Tibial nerve (tissue), 3 donors: ENCODE data around the gene EAF1.
"Not testable (repeated sequence)": the region's sequence is repeated elsewhere in the genome, so short reads cannot be mapped to it uniquely, and the experiment has no call there.

Source experiments
- POLR2A ChIP-seq, 2 donors: fragments of 450-650 bp; IDR thresholded peaks; one replicate each; pipeline ENCODE4 v1.6.1; 2017; ENCODE audit warnings: antibody characterized with exemption in 2 of 2, mild to moderate bottlenecking in 2 of 2, moderate library complexity in 2 of 2
- TF ChIP-seq, protein P1 (sequence below), 5 experiments: fragments of 200-600 bp in 3 of 5; fragments of 450-650 bp in 2 of 5; sonication (generic) in 3 of 5; IDR thresholded peaks; one replicate each; pipeline ENCODE4 v1.5.1; 2016 to 2019; ENCODE audit warnings: antibody characterized with exemption in 5 of 5, mild to moderate bottlenecking in 3 of 5, moderate library complexity in 2 of 5

GRCh38 chr3:15385238-15385695, 42.1 kb upstream of the EAF1 start:
- not testable (repeated sequence) for TF ChIP-seq POLR2A (IDR thresholded peaks at IDR 0.05)
- TF ChIP-seq, protein P1, sequence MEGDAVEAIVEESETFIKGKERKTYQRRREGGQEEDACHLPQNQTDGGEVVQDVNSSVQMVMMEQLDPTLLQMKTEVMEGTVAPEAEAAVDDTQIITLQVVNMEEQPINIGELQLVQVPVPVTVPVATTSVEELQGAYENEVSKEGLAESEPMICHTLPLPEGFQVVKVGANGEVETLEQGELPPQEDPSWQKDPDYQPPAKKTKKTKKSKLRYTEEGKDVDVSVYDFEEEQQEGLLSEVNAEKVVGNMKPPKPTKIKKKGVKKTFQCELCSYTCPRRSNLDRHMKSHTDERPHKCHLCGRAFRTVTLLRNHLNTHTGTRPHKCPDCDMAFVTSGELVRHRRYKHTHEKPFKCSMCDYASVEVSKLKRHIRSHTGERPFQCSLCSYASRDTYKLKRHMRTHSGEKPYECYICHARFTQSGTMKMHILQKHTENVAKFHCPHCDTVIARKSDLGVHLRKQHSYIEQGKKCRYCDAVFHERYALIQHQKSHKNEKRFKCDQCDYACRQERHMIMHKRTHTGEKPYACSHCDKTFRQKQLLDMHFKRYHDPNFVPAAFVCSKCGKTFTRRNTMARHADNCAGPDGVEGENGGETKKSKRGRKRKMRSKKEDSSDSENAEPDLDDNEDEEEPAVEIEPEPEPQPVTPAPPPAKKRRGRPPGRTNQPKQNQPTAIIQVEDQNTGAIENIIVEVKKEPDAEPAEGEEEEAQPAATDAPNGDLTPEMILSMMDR (IDR thresholded peaks at IDR 0.05) = not testable (repeated sequence)
